Peyer's patch (tissue), 4 donors: Measurements from ENCODE around the gene IL31RA.

Experiments used
- CTCF ChIP-seq, 6 experiments: fragments of 450-650 bp in 4 of 6; fragments of 200-600 bp in 2 of 6; sonication (generic) in 1 of 6; IDR thresholded peaks; one replicate each; pipeline ENCODE4 v1.5.1; 2017 to 2019; ENCODE audit warnings: antibody characterized with exemption in 6 of 6, mild to moderate bottlenecking in 3 of 6, moderate library complexity in 1 of 6
- POLR2A ChIP-seq, 2 donors: fragments of 450-650 bp; IDR thresholded peaks; one replicate each; pipeline ENCODE4 v1.5.1; 2017; ENCODE audit warnings: antibody characterized with exemption in 2 of 2, mild to moderate bottlenecking in 2 of 2, moderate library complexity in 2 of 2

GRCh38 chr5:55923865-55924500 is 72.8 kb downstream of the IL31RA start:
- TF ChIP-seq CTCF (IDR thresholded peaks at IDR 0.05) = no peak
- no peak for TF ChIP-seq POLR2A (IDR thresholded peaks at IDR 0.05)
